Psoas muscle (tissue), 8 donors: ENCODE results near the gene AK9. TPM values are rescaled to one million over a fixed set of nuclear protein-coding genes. Genes with fewer than 3 reads are reported as not detected.
"Not testable (repeated sequence)": the region's sequence is repeated elsewhere in the genome, so short reads cannot be mapped to it uniquely, and the experiment has no call there.

Source experiments
- ATAC-seq, 4 donors: fragments of 200-7000 bp; cut with Tn5 transposase; one replicate each; pipeline ENCODE4 v1.9.1; 2020; ENCODE audit warnings: moderate library complexity in 3 of 4, mild to moderate bottlenecking in 2 of 4
- DNase-seq, 2 donors: peaks; one replicate each; pipeline ENCODE4 v3.0.0-alpha.2; 2020
- H3K27ac ChIP-seq: fragments of 200-600 bp; one replicate; pipeline ENCODE4 v1.8.0; 2022
- H3K27me3 ChIP-seq, 3 donors: fragments of 200-600 bp in 1 of 3; one replicate each; pipeline versions ENCODE4 v1.6.1 to v1.8.0; 2013 to 2022; ENCODE audit warnings: low read length in 2 of 3, mild to moderate bottlenecking in 2 of 3, moderate library complexity in 1 of 3; ENCODE audit not compliant: insufficient read depth in 3 of 3
- H3K36me3 ChIP-seq, 2 donors: fragments of 200-600 bp in 1 of 2; one replicate each; pipeline versions ENCODE4 v1.6.1 to v1.8.0; 2013 to 2022; ENCODE audit warnings: low read depth in 1 of 2, mild to moderate bottlenecking in 1 of 2, moderate library complexity in 1 of 2; ENCODE audit not compliant: insufficient read depth in 1 of 2
- H3K4me1 ChIP-seq: fragments of 200-600 bp; one replicate; pipeline ENCODE4 v1.8.0; 2022
- H3K4me3 ChIP-seq: fragments of 200-600 bp; one replicate; pipeline ENCODE4 v1.8.0; 2022; ENCODE audit warnings: mild to moderate bottlenecking
- H3K9me3 ChIP-seq: fragments of 200-600 bp; one replicate; pipeline ENCODE4 v1.8.0; 2022
- CTCF ChIP-seq: fragments of 200-600 bp; IDR thresholded peaks from one replicate; pipeline ENCODE4 v1.8.0; 2022; ENCODE audit warnings: antibody characterized with exemption
- WGBS, 3 donors: extraction: QIAGEN DNeasy Blood & Tissue Kit; methylation state at CpG; one replicate each; pipeline versions ENCODE4 v1.1.6 to v1.1.7; 2013; 5-methylcytosine and 5-hydroxymethylcytosine counted together
- intact Hi-C, 2 donors: fragments of 100-400 bp; cut with DNase I; formaldehyde crosslinking; loops; one replicate each; pipeline versions ENCODE4 v1.11.0 to v1.14.2; 2022
- polyA plus RNA-seq, 3 donors: library from polyadenylated mRNA; stranded (reverse); fragments of 200-250 nt; gene quantifications; one replicate each; pipeline ENCODE4 v1.2.3, GENCODE V29; 2013
- total RNA-seq, 4 donors: library from RNA; stranded (reverse); fragmentation: NEBNext Ultra II Directional in 2 of 4; extraction: Animal tissue kit (Norgen Biotek cat#: 25700) in 2 of 4; gene quantifications; one replicate each; pipeline versions ENCODE4 v1.2.1 to v1.2.4, GENCODE V29; 2021 to 2023
- donor health status: healthy with polysubstance abuse.
- donor health status: DM: no; HTN: no; CAD: no; lungs with moderate emphysema.
- donor health status: Bipolar disorder and iron deficiency.
- donor health status: healthy.
- donor health status: DM: yes; HTN: yes; CAD: no.
- donor health status: DM: no; HTN: no; CAD: no.
- donor health status: DM: no; HTN: no; CAD: no.
- donor health status: DM: yes; HTN: yes; CAD: no.

The AK9 gene
- total and polyA plus RNA-seq, 7 donors, result 2.0 to 7.4 (median 5.3) TPM

GRCh38 chr6:109738255-109738654 lies 47.3 kb upstream of the AK9 start:
- intact Hi-C loops, result no loop called here
- peaks cover 4 to 19% of the 10 kb centered on the region in 2 donors for H3K36me3 ChIP-seq
- 87 to 91% (median 89%) methylated on average over 1 of the region's 1 CpG for WGBS, 3 donors
- peaks cover 3% of the 10 kb centered on the region for H3K4me1 ChIP-seq
- no peak overlapping the region for H3K27ac ChIP-seq
- no peaks in the 10 kb centered on the region for H3K9me3 ChIP-seq
- no peak for DNase-seq
- no peak for ATAC-seq
- no peak for TF ChIP-seq CTCF
- no peaks in the 10 kb centered on the region for H3K27me3 ChIP-seq
- no peak overlapping the region for H3K4me3 ChIP-seq

GRCh38 chr6:109736273-109737025 lies 45.4 kb upstream of the AK9 start:
- DNase-seq (no peak), ATAC-seq (no peak)
- Histone ChIP-seq H3K4me3 (no peak overlapping the region), H3K4me1 (peaks cover 3% of the 10 kb centered on the region), H3K9me3 (no peaks in the 10 kb centered on the region), H3K27me3 (no peaks in the 10 kb centered on the region), H3K36me3 (peaks cover 4 to 24% of the 10 kb centered on the region in 2 donors), H3K27ac (no peak overlapping the region)
- intact Hi-C loops, result no loop called here
- TF ChIP-seq CTCF, result no peak
- WGBS, 3 donors, result 54 to 76% (median 59%) methylated on average over 1 of the region's 1 CpG

- intact Hi-C loops, H3K9me3 ChIP-seq, ATAC-seq, DNase-seq, H3K4me3 ChIP-seq, H3K4me1 ChIP-seq, H3K36me3 ChIP-seq, H3K27ac ChIP-seq, H3K27me3 ChIP-seq: not testable (repeated sequence)
- 92 to 96% (median 95%) methylated on average over 3 of the region's 3 CpGs for WGBS, 3 donors
These were observed 34.2 kb upstream of the AK9 start for GRCh38 chr6:109725250-109725649.

GRCh38 chr6:109722564-109723254 lies 31.7 kb upstream of the AK9 start:
- Histone ChIP-seq H3K9me3 (no peaks in the 10 kb centered on the region), H3K4me1 (no peaks in the 10 kb centered on the region), H3K36me3 (peaks cover 5 to 12% of the 10 kb centered on the region in 2 donors), H3K4me3 (no peak overlapping the region), H3K27ac (no peak overlapping the region), H3K27me3 (no peaks in the 10 kb centered on the region)
- no peak for TF ChIP-seq CTCF
- DNase-seq (no peak), ATAC-seq (no peak)
- WGBS, 3 donors, result 45 to 61% (median 57%) methylated on average over 3 of the region's 3 CpGs
- intact Hi-C loops, result no loop called here

- Histone ChIP-seq H3K27ac (no peak overlapping the region), H3K27me3 (no peaks in the 10 kb centered on the region), H3K36me3 (peaks cover 5 to 19% of the 10 kb centered on the region in 2 donors), H3K4me3 (no peak overlapping the region), H3K4me1 (no peaks in the 10 kb centered on the region), H3K9me3 (no peaks in the 10 kb centered on the region)
- intact Hi-C loops, result no loop called here
- ATAC-seq (no peak), DNase-seq (no peak)
- TF ChIP-seq CTCF, result no peak
- WGBS, 3 donors, result 62 to 83% (median 63%) methylated on average over 3 of the region's 3 CpGs
These were observed 31.0 kb upstream of the AK9 start for GRCh38 chr6:109722011-109722410.
